NB4 (cell line): ENCODE data around the gene TOP1.
"Not testable (repeated sequence)": the region's sequence is repeated elsewhere in the genome, so short reads cannot be mapped to it uniquely, and the experiment has no call there.

Source experiments
- DNase-seq: peaks from one replicate; pipeline ENCODE4 v3.0.0; 2010; ENCODE audit warnings: low read depth
- H3K4me3 ChIP-seq: one replicate; pipeline ENCODE4 v1.5.1; 2011; ENCODE audit warnings: mild to moderate bottlenecking, low read depth, low read length, moderate library complexity
- MYC ChIP-seq: IDR thresholded peaks from 2 replicates; pipeline ENCODE4 v1.6.1; 2011; ENCODE audit warnings: low read depth, low read length
- POLR2A ChIP-seq: IDR thresholded peaks from 2 replicates; pipeline ENCODE4 v1.6.1; 2011; ENCODE audit warnings: mild to moderate bottlenecking; ENCODE audit not compliant: insufficient read length; ENCODE audit errors: extremely low read depth
- TF ChIP-seq, protein P1 (sequence below): IDR thresholded peaks from one replicate; pipeline ENCODE4 v1.5.1; 2012; ENCODE audit warnings: low read depth, low read length
- TF ChIP-seq, protein P2 (sequence below): IDR thresholded peaks from 2 replicates; pipeline ENCODE4 v1.6.1; 2011; ENCODE audit warnings: low read depth, low read length

The TOP1 gene

DNA sequence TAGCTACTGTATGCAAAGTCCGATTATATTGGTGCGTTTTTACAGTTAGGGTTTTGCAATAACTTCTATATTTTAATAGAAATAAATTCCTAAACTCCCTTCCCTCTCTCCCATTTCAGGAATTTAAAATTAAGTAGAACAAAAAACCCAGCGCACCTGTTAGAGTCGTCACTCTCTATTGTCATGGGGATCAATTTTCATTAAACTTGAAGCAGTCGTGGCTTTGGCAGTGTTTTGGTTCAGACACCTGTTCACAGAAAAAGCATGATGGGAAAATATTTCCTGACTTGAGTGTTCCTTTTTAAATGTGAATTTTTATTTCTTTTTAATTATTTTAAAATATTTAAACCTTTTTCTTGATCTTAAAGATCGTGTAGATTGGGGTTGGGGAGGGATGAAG, 95.0 kb downstream of the TOP1 start:
- H3K4me3 ChIP-seq = no peak overlapping the region
- DNase-seq = no peak
- TF ChIP-seq MYC = no peak

DNA sequence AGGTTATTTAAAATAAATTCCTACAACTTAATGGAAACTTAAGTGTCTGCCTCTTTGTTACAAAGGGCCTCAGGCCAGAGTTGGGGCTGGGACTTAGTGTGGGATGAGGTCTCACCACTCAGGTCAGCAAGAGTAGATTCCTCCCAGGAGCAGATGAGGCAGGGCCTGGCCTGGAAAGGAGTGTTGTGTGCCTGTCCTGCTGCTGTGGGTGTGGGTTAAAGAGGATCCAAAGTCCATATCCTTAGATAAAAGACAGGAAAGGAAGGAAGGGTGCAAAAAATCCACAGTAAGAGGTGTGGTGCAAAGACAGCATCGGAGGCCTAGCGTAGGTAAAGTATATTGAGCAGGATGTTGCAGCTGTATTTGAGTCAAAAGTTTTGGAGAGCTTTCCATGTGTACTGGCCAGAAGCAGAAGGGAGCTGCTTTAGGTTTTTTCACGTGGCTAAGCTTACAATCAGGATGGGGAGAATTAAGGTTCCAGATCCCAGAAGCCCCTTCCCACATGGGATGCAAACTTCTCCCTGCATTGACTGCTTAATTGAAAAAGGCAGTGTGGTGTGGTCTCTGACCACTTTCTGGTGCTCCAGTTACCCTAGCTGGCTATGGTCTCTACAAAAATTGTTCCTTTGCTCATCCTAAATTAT, 96.0 kb downstream of the TOP1 start:
- H3K4me3 ChIP-seq = no peak overlapping the region
- TF ChIP-seq MYC = no peak
- TF ChIP-seq, protein P1, sequence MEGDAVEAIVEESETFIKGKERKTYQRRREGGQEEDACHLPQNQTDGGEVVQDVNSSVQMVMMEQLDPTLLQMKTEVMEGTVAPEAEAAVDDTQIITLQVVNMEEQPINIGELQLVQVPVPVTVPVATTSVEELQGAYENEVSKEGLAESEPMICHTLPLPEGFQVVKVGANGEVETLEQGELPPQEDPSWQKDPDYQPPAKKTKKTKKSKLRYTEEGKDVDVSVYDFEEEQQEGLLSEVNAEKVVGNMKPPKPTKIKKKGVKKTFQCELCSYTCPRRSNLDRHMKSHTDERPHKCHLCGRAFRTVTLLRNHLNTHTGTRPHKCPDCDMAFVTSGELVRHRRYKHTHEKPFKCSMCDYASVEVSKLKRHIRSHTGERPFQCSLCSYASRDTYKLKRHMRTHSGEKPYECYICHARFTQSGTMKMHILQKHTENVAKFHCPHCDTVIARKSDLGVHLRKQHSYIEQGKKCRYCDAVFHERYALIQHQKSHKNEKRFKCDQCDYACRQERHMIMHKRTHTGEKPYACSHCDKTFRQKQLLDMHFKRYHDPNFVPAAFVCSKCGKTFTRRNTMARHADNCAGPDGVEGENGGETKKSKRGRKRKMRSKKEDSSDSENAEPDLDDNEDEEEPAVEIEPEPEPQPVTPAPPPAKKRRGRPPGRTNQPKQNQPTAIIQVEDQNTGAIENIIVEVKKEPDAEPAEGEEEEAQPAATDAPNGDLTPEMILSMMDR = no peak
- no peak for TF ChIP-seq POLR2A
- TF ChIP-seq, protein P2, sequence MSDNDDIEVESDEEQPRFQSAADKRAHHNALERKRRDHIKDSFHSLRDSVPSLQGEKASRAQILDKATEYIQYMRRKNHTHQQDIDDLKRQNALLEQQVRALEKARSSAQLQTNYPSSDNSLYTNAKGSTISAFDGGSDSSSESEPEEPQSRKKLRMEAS = no peak
- no peak for DNase-seq

DNA sequence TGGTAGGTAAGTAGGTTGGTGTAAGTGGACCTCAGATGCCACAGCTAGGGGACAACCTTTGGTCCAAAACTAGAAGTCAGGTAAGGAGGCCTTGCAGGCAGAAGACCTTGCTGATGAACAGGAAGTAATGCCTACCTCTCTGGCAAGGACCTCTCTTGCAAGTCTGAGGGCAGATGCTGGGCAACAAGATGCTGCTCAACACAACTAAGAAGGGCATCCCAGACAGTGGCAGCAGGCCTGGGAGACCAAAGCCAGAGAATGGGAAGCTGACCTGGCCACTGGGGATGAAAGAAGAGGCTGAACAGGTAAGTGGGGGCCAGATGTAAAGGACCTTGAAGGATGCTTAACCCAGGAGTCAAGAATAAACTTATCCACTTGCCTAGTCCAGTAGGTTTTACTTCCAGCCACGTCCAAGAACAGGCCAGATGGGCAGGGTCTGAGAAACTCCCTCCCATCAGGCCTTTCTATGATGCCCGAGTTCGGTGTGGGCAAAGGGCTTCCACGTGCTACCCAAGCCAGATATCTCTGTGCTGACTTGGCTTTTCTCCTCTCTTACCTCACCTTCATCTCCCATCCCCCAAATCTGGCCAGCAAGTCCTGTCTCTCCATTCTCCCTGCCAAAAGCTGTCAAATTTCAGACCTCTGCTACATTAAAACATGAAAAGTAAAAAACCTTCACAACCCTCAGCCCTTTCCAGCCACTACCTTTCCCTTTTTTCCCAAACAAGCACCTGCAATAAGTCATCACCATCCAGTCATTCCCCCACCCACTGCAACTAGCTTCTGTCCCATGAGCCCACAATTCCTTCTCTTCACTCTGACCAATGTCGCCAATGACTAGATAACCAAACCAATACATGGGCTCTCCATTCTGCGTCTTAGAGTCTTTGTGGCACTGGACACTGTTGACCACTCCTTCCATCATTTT, 97.2 kb downstream of the TOP1 start:
- H3K4me3 ChIP-seq = no peak overlapping the region
- TF ChIP-seq, protein P1 = no peak
- TF ChIP-seq MYC (no peak), POLR2A (no peak)
- TF ChIP-seq, protein P2 = no peak
- no peak for DNase-seq

DNA sequence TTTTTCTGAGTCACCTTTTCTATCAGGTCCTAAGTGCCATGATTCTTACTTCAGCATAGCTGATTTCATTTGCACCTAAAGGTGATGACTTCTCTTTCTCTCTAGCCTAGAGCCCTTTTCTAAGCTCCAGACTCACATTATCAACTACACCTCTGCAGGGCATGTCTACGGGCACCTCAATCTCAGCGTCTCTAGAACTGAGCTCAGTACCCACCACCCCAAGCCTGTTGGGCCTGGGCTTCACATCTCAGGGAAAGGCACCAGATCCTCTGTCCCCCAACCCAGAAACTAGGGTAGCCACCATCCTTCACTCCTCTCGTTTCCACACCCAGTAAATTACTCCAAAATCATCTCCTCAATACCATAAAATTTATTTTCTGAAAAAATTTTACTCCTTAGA, 98.1 kb downstream of the TOP1 start:
- TF ChIP-seq POLR2A (no peak), MYC (no peak)
- TF ChIP-seq, protein P2 = no peak
- TF ChIP-seq, protein P1 = no peak
- DNase-seq = no peak
- H3K4me3 ChIP-seq = no peak overlapping the region

DNA sequence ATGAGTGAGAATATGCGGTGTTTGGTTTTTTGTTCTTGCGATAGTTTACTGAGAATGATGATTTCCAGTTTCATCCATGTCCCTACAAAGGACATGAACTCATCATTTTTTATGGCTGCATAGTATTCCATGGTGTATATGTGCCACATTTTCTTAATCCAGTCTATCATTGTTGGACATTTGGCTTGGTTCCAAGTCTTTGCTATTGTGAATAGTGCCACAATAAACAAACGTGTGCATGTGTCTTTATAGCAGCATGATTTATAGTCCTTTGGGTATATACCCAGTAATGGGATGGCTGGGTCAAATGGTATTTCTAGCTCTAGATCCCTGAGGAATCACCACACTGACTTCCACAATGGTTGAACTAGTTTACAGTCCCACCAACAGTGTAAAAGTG, 99.7 kb downstream of the TOP1 start:
- not testable (repeated sequence) for DNase-seq, H3K4me3 ChIP-seq

DNA sequence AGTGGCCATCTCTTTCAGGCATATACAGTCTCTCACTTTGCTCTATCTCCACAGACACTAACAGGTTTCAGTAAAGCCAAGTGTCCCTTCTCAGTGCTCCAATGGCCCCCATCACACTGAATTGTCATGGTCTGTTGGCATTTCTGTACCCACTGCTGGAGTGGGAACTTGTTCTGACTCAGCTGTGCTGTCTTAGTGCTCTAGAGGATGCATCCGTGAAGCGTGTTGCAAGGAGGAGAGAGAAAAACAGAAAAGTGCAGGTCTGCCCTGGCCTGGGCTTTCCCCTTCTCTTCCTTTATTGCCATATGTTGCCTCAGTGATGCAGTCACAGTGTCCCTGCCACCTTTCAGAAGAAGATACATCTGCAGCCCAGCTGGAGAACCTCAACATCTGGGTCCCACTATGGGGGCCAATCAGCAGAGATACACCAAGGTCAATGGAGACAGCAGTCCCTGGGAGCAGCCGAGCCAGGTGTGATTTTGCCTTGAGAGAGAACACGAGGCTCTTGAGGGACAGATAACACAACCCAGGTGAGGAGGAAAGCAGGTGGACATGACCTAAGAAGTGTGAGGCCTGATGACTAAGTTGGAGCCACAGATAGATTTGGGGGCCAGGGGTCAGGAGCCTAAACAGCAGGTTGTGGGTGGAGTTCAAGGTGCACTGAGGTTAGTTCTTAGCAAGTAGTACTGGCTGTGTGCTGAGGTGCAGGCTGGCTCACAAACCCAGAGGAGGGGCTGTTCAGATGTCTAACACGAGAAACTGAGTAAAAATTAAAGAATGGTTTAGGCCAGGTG, 103.2 kb downstream of the TOP1 start:
- H3K4me3 ChIP-seq = no peak overlapping the region
- TF ChIP-seq, protein P2 = no peak
- TF ChIP-seq POLR2A = no peak
- no peak for TF ChIP-seq MYC
- TF ChIP-seq, protein P1 = no peak
- DNase-seq = no peak

DNA sequence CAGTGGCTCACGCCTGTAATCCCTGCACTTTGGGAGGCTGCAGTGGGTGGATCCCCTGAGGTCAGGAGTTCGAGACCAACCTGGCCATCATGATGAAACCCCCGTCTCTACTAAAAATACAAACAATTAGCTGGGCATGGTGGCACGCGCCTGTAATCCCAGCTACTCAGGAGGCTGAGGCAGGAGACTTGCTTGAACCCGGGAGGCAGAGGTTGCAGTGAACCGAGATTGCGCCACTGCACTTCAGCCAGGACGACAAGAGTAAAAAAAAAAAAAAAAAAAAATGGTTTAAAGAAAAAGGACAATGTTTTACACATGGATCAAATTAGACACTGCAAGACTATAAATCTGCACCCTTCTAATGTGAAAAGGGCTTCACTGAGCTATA, 103.8 kb downstream of the TOP1 start:
- DNase-seq, H3K4me3 ChIP-seq: not testable (repeated sequence)
